ENCODE results near the gene HTR4.

The HTR4 gene

DNA sequence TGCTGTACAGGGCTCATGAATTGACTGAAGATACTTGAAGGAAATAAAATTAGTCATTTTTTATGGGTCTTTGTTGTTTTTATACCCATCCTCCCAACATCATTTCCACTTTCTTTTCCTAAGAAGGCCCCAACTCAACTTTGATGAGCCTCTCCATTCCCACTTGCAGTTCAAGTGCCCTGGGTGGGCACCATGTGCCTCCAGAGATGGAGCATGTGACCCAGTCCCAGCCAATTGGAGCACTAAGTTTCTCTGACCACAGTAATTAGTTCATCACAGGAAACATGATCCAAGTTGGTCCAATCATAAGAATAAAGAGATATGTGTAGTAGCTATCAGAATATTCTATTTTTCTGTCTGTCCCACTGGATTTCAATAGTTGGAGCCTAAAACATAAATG lies 46.9 kb downstream of the HTR4 start:
- Histone ChIP-seq H3K9ac (ENCODE audit: insufficient read length, low read depth) (no peak overlapping the region), H3K4me3 (ENCODE audit: insufficient read length, low read depth) (no peak overlapping the region), H3K9me3 (ENCODE audit: insufficient read depth, low read length) (no peaks in the 10 kb centered on the region), H3K27me3 (ENCODE audit: insufficient read depth, insufficient read length) (no peaks in the 10 kb centered on the region), H3K36me3 (ENCODE audit: insufficient read depth, insufficient read length, low read length) (no peaks in the 10 kb centered on the region), H3K4me1 (ENCODE audit: insufficient read depth, insufficient read length) (no peaks in the 10 kb centered on the region)
- TF ChIP-seq ZNF274 (IDR thresholded peaks at IDR 0.05; ENCODE audit: low read depth, low read length), result no peak
- TF ChIP-seq SUZ12 (IDR thresholded peaks at IDR 0.05; ENCODE audit: extremely low read depth, insufficient read depth, insufficient read length), result no peak
- no peak for TF ChIP-seq YY1 (IDR thresholded peaks at IDR 0.05; ENCODE audit: insufficient read depth, insufficient read length)
- DNase-seq (ENCODE audit: low read depth, low spot score), result no peak

DNA sequence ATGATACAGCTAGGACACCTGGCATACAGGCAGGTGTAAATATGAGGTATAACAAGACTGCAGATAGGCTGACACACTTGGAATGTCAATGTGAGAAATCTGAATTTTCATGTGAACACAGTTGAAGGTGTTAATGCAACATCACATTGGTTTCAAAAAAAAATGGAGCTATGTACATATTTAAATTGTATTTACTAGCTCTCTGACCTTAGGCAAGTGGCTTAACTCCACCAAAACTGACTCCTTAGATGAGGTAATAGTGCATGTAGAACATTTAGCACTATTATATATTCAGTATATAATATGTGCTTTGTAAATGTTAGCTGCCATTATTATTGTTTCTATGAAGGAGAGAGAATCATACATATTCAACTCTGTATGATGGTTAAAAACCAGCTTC lies 48.0 kb downstream of the HTR4 start:
- TF ChIP-seq ZNF274 (IDR thresholded peaks at IDR 0.05; ENCODE audit: low read depth, low read length) (no peak), YY1 (IDR thresholded peaks at IDR 0.05; ENCODE audit: insufficient read depth, insufficient read length) (no peak), SUZ12 (IDR thresholded peaks at IDR 0.05; ENCODE audit: extremely low read depth, insufficient read depth, insufficient read length) (no peak)
- no peaks in the 10 kb centered on the region for H3K4me1 ChIP-seq (ENCODE audit: insufficient read depth, insufficient read length)
- no peaks in the 10 kb centered on the region for H3K36me3 ChIP-seq (ENCODE audit: insufficient read depth, insufficient read length, low read length)
- no peaks in the 10 kb centered on the region for H3K9me3 ChIP-seq (ENCODE audit: insufficient read depth, low read length)
- no peak overlapping the region for H3K4me3 ChIP-seq (ENCODE audit: insufficient read length, low read depth)
- no peaks in the 10 kb centered on the region for H3K27me3 ChIP-seq (ENCODE audit: insufficient read depth, insufficient read length)
- no peak overlapping the region for H3K9ac ChIP-seq (ENCODE audit: insufficient read length, low read depth)
- no peak for DNase-seq (ENCODE audit: low read depth, low spot score)

DNA sequence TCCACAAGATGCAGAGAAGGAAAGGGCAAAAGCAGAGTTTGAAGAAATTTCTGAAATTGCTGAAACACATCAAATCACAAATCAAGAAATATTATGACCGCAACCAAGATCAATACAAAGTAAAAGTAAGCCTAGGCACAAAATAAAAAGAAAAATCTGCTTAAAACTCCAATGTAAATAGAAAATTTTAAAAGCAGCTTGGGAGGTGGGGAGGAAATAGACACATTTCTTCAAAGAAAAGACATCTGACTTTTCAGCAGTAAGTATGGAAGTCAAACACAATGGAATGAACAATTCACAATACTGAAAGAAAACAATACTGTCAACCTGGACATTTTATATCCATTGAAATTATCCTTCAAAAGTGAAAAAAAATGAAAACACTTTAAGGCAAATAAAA lies 55.1 kb downstream of the HTR4 start:
- H3K9me3 ChIP-seq (ENCODE audit: insufficient read depth, low read length), result peaks cover 7% of the 10 kb centered on the region; the same call in 1 of the 2 replicates
- H3K4me3 ChIP-seq (ENCODE audit: insufficient read length, low read depth), result no peak overlapping the region
- H3K9ac ChIP-seq (ENCODE audit: insufficient read length, low read depth), result no peak overlapping the region
- TF ChIP-seq YY1 (IDR thresholded peaks at IDR 0.05; ENCODE audit: insufficient read depth, insufficient read length) (no peak), SUZ12 (IDR thresholded peaks at IDR 0.05; ENCODE audit: extremely low read depth, insufficient read depth, insufficient read length) (no peak), ZNF274 (IDR thresholded peaks at IDR 0.05; ENCODE audit: low read depth, low read length) (no peak)
- no peaks in the 10 kb centered on the region for H3K27me3 ChIP-seq (ENCODE audit: insufficient read depth, insufficient read length)
- DNase-seq (ENCODE audit: low read depth, low spot score), result no peak
- H3K4me1 ChIP-seq (ENCODE audit: insufficient read depth, insufficient read length), result no peaks in the 10 kb centered on the region
- no peaks in the 10 kb centered on the region for H3K36me3 ChIP-seq (ENCODE audit: insufficient read depth, insufficient read length, low read length)

DNA sequence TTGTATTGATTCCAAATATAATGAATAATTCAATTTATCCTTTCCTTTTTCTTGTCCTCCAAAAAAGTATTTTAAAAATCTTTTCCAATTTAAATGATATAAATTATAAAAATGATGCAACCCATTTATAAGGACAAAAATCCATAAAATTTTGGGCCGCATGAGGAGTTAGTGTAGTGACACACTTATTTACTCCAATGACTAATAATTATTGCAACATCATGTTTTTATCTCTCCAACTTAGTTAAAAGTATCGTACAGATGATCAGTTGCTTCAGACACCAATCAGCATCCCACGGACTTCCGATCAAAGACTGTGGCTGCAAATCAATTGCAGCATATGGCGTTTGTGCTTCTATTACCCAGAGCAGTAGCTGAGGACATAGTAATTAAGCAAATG lies 58.6 kb downstream of the HTR4 start:
- DNase-seq (ENCODE audit: low read depth, low spot score), result no peak
- Histone ChIP-seq H3K9me3 (ENCODE audit: insufficient read depth, low read length) (peaks cover 7% of the 10 kb centered on the region; the same call in 1 of the 2 replicates), H3K4me1 (ENCODE audit: insufficient read depth, insufficient read length) (no peaks in the 10 kb centered on the region), H3K4me3 (ENCODE audit: insufficient read length, low read depth) (no peak overlapping the region), H3K27me3 (ENCODE audit: insufficient read depth, insufficient read length) (no peaks in the 10 kb centered on the region), H3K36me3 (ENCODE audit: insufficient read depth, insufficient read length, low read length) (no peaks in the 10 kb centered on the region), H3K9ac (ENCODE audit: insufficient read length, low read depth) (no peak overlapping the region)
- TF ChIP-seq ZNF274 (IDR thresholded peaks at IDR 0.05; ENCODE audit: low read depth, low read length) (no peak), YY1 (IDR thresholded peaks at IDR 0.05; ENCODE audit: insufficient read depth, insufficient read length) (no peak), SUZ12 (IDR thresholded peaks at IDR 0.05; ENCODE audit: extremely low read depth, insufficient read depth, insufficient read length) (no peak)

DNA sequence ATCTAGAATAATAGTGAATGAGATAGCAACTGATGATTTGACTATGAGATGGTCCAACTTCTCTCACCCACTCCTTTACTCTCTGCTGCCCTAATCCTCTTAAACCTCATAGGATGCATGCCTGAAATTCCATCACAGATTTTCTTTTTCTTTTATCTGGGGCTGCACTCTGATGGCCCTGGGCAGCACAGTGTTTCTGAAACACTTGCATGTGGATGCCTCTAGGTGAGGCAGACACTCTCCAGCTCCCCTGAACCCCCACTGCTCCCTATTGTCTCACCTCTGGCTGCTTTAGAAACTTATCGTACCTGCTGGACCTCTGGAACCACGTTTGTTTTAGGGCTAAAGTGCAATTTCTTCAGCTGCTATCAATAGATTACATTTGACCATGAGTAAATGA lies 67.5 kb downstream of the HTR4 start:
- Histone ChIP-seq H3K9me3 (ENCODE audit: insufficient read depth, low read length) (no peaks in the 10 kb centered on the region), H3K9ac (ENCODE audit: insufficient read length, low read depth) (no peak overlapping the region), H3K36me3 (ENCODE audit: insufficient read depth, insufficient read length, low read length) (no peaks in the 10 kb centered on the region), H3K4me3 (ENCODE audit: insufficient read length, low read depth) (no peak overlapping the region), H3K4me1 (ENCODE audit: insufficient read depth, insufficient read length) (no peaks in the 10 kb centered on the region), H3K27me3 (ENCODE audit: insufficient read depth, insufficient read length) (no peaks in the 10 kb centered on the region)
- DNase-seq (ENCODE audit: low read depth, low spot score), result no peak
- TF ChIP-seq YY1 (IDR thresholded peaks at IDR 0.05; ENCODE audit: insufficient read depth, insufficient read length), result no peak
- TF ChIP-seq SUZ12 (IDR thresholded peaks at IDR 0.05; ENCODE audit: extremely low read depth, insufficient read depth, insufficient read length), result no peak
- TF ChIP-seq ZNF274 (IDR thresholded peaks at IDR 0.05; ENCODE audit: low read depth, low read length), result no peak

DNA sequence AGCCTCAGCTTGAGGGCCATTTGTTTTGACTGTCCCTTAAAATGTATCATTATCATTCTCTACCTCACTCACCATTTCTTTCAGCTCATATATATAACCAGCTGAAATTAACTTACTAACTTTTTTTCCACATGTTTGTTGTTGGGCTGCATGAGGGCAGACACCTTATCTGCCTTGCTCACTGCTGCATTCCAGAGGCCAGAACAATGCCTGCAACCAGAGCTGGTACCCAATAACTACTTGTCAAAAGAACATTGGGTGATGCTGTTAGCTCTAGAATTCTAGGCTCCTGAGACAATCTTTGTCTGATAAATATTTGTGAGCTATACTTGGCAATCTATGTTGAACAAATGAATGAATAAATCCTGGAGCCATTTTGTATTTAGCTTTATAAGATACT lies 68.3 kb downstream of the HTR4 start:
- no peak overlapping the region for H3K9ac ChIP-seq (ENCODE audit: insufficient read length, low read depth)
- no peak for DNase-seq (ENCODE audit: low read depth, low spot score)
- H3K36me3 ChIP-seq (ENCODE audit: insufficient read depth, insufficient read length, low read length), result no peaks in the 10 kb centered on the region
- TF ChIP-seq ZNF274 (IDR thresholded peaks at IDR 0.05; ENCODE audit: low read depth, low read length) (no peak), YY1 (IDR thresholded peaks at IDR 0.05; ENCODE audit: insufficient read depth, insufficient read length) (no peak), SUZ12 (IDR thresholded peaks at IDR 0.05; ENCODE audit: extremely low read depth, insufficient read depth, insufficient read length) (no peak)
- no peaks in the 10 kb centered on the region for H3K4me1 ChIP-seq (ENCODE audit: insufficient read depth, insufficient read length)
- H3K4me3 ChIP-seq (ENCODE audit: insufficient read length, low read depth), result no peak overlapping the region
- no peaks in the 10 kb centered on the region for H3K9me3 ChIP-seq (ENCODE audit: insufficient read depth, low read length)
- no peaks in the 10 kb centered on the region for H3K27me3 ChIP-seq (ENCODE audit: insufficient read depth, insufficient read length)

DNA sequence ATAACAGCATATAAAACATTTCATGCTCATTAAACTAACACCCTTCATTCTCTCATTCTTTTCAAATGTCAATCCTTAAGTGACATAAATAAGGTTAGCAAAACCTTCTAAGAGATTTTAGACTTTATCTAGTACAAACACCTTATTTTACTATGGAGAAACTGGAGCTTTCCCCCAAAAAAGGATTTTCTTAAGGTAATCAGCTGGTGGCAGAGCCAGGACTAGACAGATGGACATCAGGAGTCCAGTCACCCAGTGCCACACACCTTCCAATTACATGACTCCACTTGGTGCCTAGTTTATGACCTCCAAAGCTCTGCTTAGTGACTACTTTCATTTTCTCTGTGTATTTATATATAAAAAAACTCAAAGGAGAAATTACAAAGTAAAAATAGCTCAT lies 70.2 kb downstream of the HTR4 start:
- H3K27me3 ChIP-seq (ENCODE audit: insufficient read depth, insufficient read length), result no peaks in the 10 kb centered on the region
- no peak overlapping the region for H3K9ac ChIP-seq (ENCODE audit: insufficient read length, low read depth)
- H3K36me3 ChIP-seq (ENCODE audit: insufficient read depth, insufficient read length, low read length), result no peaks in the 10 kb centered on the region
- DNase-seq (ENCODE audit: low read depth, low spot score), result no peak
- H3K4me3 ChIP-seq (ENCODE audit: insufficient read length, low read depth), result no peak overlapping the region
- no peaks in the 10 kb centered on the region; the same call in 1 of the 2 replicates for H3K9me3 ChIP-seq (ENCODE audit: insufficient read depth, low read length)
- H3K4me1 ChIP-seq (ENCODE audit: insufficient read depth, insufficient read length), result no peaks in the 10 kb centered on the region
- TF ChIP-seq YY1 (IDR thresholded peaks at IDR 0.05; ENCODE audit: insufficient read depth, insufficient read length) (no peak), SUZ12 (IDR thresholded peaks at IDR 0.05; ENCODE audit: extremely low read depth, insufficient read depth, insufficient read length) (no peak), ZNF274 (IDR thresholded peaks at IDR 0.05; ENCODE audit: low read depth, low read length) (no peak)
